GM12865 (cell line): Measurements from ENCODE around the gene UNC13D.
"Not testable (repeated sequence)": the region's sequence is repeated elsewhere in the genome, so short reads cannot be mapped to it uniquely, and the experiment has no call there.

Source experiments
- DNase-seq: peaks from one replicate; pipeline ENCODE4 v3.0.0; 2010; ENCODE audit warnings: low read depth
- H3K4me3 ChIP-seq: 2 replicates; pipeline ENCODE4 v1.5.1; 2011; ENCODE audit warnings: mild to moderate bottlenecking, low read depth, low read length, control low read depth
- CTCF ChIP-seq: IDR thresholded peaks from 2 replicates; pipeline ENCODE4 v1.5.1; 2011; ENCODE audit warnings: low read length, control low read depth, low read depth, inconsistent platforms; ENCODE audit not compliant: insufficient read depth; ENCODE audit errors: missing control alignments

The UNC13D gene

GRCh38 chr17:75873587-75874322 lies 29.6 kb upstream of the UNC13D start:
- DNase-seq: no peak
- H3K4me3 ChIP-seq: no peak overlapping the region
- no peak for TF ChIP-seq CTCF

GRCh38 chr17:75872434-75873351 lies 28.5 kb upstream of the UNC13D start:
- no peak for TF ChIP-seq CTCF
- no peak for DNase-seq
- H3K4me3 ChIP-seq: no peak overlapping the region

GRCh38 chr17:75870228-75870627 lies 26.0 kb upstream of the UNC13D start:
- H3K4me3 ChIP-seq, DNase-seq: not testable (repeated sequence)

- no peak overlapping the region for H3K4me3 ChIP-seq
- no peak for DNase-seq
- no peak for TF ChIP-seq CTCF
These were observed 25.3 kb upstream of the UNC13D start for GRCh38 chr17:75869282-75870141.

GRCh38 chr17:75868730-75869281 lies 24.6 kb upstream of the UNC13D start:
- not testable (repeated sequence) for DNase-seq, H3K4me3 ChIP-seq

- not testable (repeated sequence) for H3K4me3 ChIP-seq, DNase-seq
These were observed 21.4 kb upstream of the UNC13D start for GRCh38 chr17:75865404-75866188.

GRCh38 chr17:75864887-75865286 lies 20.7 kb upstream of the UNC13D start:
- DNase-seq, H3K4me3 ChIP-seq: not testable (repeated sequence)

- H3K4me3 ChIP-seq: no peak overlapping the region
- no peak for TF ChIP-seq CTCF
- peak; percentile 94 for DNase-seq
These were observed 20.3 kb upstream of the UNC13D start for GRCh38 chr17:75864448-75864871.
